WTC11 (cell line): Measurements from ENCODE around the gene SLC6A16. TPM values are rescaled to one million over a fixed set of nuclear protein-coding genes. Genes with fewer than 3 reads are reported as not detected.

Experiments
- ATAC-seq: fragments of 200-7000 bp; cut with Tn5 transposase; 2 replicates; pipeline ENCODE4 v1.10.0; 2021; ENCODE audit warnings: mild to moderate bottlenecking, moderate library complexity
- CTCF ChIA-PET: fragments of 300-600 bp; sonication (Branson Sonifier 250); formaldehyde crosslinking; loops from one replicate; lab custom pipeline; 2021; ENCODE audit warnings: antibody characterized with exemption; lab: Charles Lee
- POLR2A ChIA-PET: fragments of 350-600 bp; sonication (Branson Sonifier 250); formaldehyde crosslinking; loops from one replicate; lab custom pipeline; 2021; ENCODE audit warnings: antibody characterized with exemption; lab: Charles Lee
- DNase-seq: peaks from one replicate; pipeline ENCODE4 v3.0.0; 2021; ENCODE audit warnings: low spot score
- H3K27ac Mint-ChIP-seq: 2 replicates; pipeline ENCODE4 v1.8.0; 2021; ENCODE audit warnings: mixed read lengths
- H3K27me3 Mint-ChIP-seq: 2 replicates; pipeline ENCODE4 v1.8.0; 2021; ENCODE audit warnings: low read depth, mild to moderate bottlenecking, moderate library complexity, mixed read lengths
- H3K36me3 Mint-ChIP-seq: 2 replicates; pipeline ENCODE4 v1.8.0; 2021; ENCODE audit warnings: mixed read lengths
- H3K4me1 Mint-ChIP-seq: 2 replicates; pipeline ENCODE4 v1.8.0; 2022; ENCODE audit warnings: mixed read lengths
- H3K4me3 Mint-ChIP-seq: 2 replicates; pipeline ENCODE4 v1.8.0; 2021; ENCODE audit warnings: mild to moderate bottlenecking, moderate library complexity, mixed read lengths
- H3K9me3 Mint-ChIP-seq: 2 replicates; pipeline ENCODE4 v1.8.0; 2021; ENCODE audit warnings: mixed read lengths
- ATF1 ChIP-seq: sonication (generic); formaldehyde crosslinking; IDR thresholded peaks from 2 replicates; pipeline ENCODE4 v1.8.1; 2023; ENCODE audit warnings: mild to moderate bottlenecking, moderate library complexity, missing genetic modification reagents
- ETV6 ChIP-seq: sonication (generic); formaldehyde crosslinking; IDR thresholded peaks from 2 replicates; pipeline ENCODE4 v1.8.1; 2022; ENCODE audit warnings: mild to moderate bottlenecking, missing genetic modification reagents
- GTF2I ChIP-seq: fragments of 250-450 bp; sonication (Bioruptor Pico); conservative IDR thresholded peaks from 2 replicates; pipeline ENCODE4 v1.4.0; 2021; ENCODE audit warnings: mild to moderate bottlenecking
- MYBL2 ChIP-seq: sonication (generic); formaldehyde crosslinking; IDR thresholded peaks from 2 replicates; pipeline ENCODE4 v1.8.1; 2023; ENCODE audit warnings: mild to moderate bottlenecking, moderate library complexity, missing genetic modification reagents
- NR2C2 ChIP-seq: sonication (generic); formaldehyde crosslinking; IDR thresholded peaks from 2 replicates; pipeline ENCODE4 v1.8.0; 2022; ENCODE audit warnings: mild to moderate bottlenecking, missing genetic modification reagents
- PRRX2 ChIP-seq: fragments of 250-450 bp; sonication (Bioruptor Pico); IDR thresholded peaks from 2 replicates; pipeline ENCODE4 v1.8.0; 2021; ENCODE audit warnings: mild to moderate bottlenecking
- SP1 ChIP-seq: sonication (generic); formaldehyde crosslinking; conservative IDR thresholded peaks from 2 replicates; pipeline ENCODE4 v1.8.1; 2022; ENCODE audit warnings: missing genetic modification reagents
- TP53 ChIP-seq: sonication (generic); formaldehyde crosslinking; IDR thresholded peaks from 2 replicates; pipeline ENCODE4 v1.8.1; 2023; ENCODE audit warnings: mild to moderate bottlenecking, missing genetic modification reagents
- ZNF121 ChIP-seq: sonication (generic); formaldehyde crosslinking; IDR thresholded peaks from 2 replicates; pipeline ENCODE4 v1.8.0; 2023; ENCODE audit warnings: missing genetic modification reagents
- total RNA-seq: library from RNA; stranded (reverse); gene quantifications from 3 replicates; pipeline ENCODE4 v1.2.3, GENCODE V29; 2021
- TF ChIP-seq, protein P1 (sequence below): sonication (generic); formaldehyde crosslinking; IDR thresholded peaks from 2 replicates; pipeline ENCODE4 v1.8.0; 2022; ENCODE audit warnings: mild to moderate bottlenecking, missing genetic modification reagents
- TF ChIP-seq, protein P2 (sequence below): sonication (generic); formaldehyde crosslinking; IDR thresholded peaks from 2 replicates; pipeline ENCODE4 v1.8.1; 2023; ENCODE audit warnings: mild to moderate bottlenecking, missing genetic modification reagents
- TF ChIP-seq, protein P3 (sequence below): fragments of 250-450 bp; sonication (Bioruptor Pico); IDR thresholded peaks from 2 replicates; pipeline ENCODE4 v1.9.0; 2021; ENCODE audit warnings: mild to moderate bottlenecking
- TF ChIP-seq, protein P4 (sequence below): fragments of 250-450 bp; sonication (Bioruptor Pico); IDR thresholded peaks from 2 replicates; pipeline ENCODE4 v1.9.0; 2021; ENCODE audit warnings: mild to moderate bottlenecking, borderline replicate concordance
- TF ChIP-seq, protein P5 (sequence below): sonication (generic); formaldehyde crosslinking; IDR thresholded peaks from 2 replicates; pipeline ENCODE4 v1.8.0; 2022; ENCODE audit warnings: mild to moderate bottlenecking, missing genetic modification reagents
- TF ChIP-seq, protein P6 (sequence below): fragments of 250-450 bp; sonication (Bioruptor Pico); IDR thresholded peaks from 2 replicates; pipeline ENCODE4 v1.9.0; 2021; ENCODE audit warnings: moderate library complexity, mild to moderate bottlenecking, inconsistent platforms, borderline replicate concordance
- TF ChIP-seq, protein P7 (sequence below): sonication (generic); formaldehyde crosslinking; IDR thresholded peaks from 2 replicates; pipeline ENCODE4 v1.8.1; 2022; ENCODE audit warnings: low read depth, missing genetic modification reagents, borderline replicate concordance
- TF ChIP-seq, protein P8 (sequence below): fragments of 250-450 bp; sonication (Bioruptor Pico); IDR thresholded peaks from 2 replicates; pipeline ENCODE4 v1.8.0; 2021; ENCODE audit warnings: mild to moderate bottlenecking

The SLC6A16 gene
- total RNA-seq, 1 experiment from 2014 or later = 1.5 TPM

DNA sequence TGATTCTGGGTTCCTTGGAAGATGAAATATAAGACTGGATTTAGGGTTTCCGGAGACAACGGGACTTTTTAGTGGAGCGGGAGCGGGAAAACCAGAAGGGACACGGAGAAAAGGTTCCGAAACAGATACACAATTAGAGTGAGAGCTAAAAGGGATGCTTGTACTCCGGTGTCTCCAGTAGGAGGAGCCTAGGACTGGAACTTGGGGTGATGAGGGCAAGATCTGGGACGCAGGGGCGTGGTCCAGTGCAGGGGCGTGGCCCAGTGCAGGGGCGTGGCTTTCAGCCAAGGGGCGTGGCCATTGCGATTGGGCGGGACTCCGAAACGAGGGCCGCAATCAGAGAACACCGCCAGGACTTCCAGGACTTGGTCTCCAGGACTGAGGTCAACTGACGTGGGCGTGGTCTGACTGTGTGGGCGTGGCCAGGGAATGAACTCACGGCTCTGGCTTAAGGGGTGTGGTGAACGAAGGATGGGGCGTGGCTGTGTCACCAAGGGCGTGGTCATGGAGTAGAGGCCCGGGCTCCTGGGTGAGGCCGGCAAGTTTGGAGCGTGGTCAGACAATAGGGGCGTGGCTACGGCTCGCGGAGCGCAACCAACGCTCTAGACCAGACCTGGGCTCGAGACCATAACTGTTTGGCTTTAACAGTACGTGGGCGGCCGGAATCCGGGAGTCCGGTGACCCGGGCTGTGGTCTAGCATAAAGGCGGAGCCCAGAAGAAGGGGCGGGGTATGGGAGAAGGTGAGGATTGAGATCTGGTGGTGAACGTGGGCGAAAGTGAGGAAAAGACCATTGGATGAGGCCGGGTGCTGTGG lies 38.5 kb upstream of the SLC6A16 start, which contains the start of gene DKKL1:
TSS of gene DKKL1 (plus strand) at position 610 of the 815 bp plus-strand sequence. CDS start at position 732, 122 bp downstream.
- H3K9me3 Mint-ChIP-seq = no peaks in the 10 kb centered on the region
- H3K27me3 Mint-ChIP-seq = peaks cover 5% of the 10 kb centered on the region
- peaks cover 8% of the 10 kb centered on the region for H3K4me1 Mint-ChIP-seq
- peak; percentile 88 for ATAC-seq
- POLR2A ChIA-PET = interaction anchor here (0.7 to 1.6 kb wide), 4 partner anchors 54 to 88 kb away, joined by 3 to 5 read pairs (median 4); partner anchors contain the start of gene PIH1D1
- CTCF ChIA-PET = interaction anchor here (0.6 to 2.9 kb wide), 29 partner anchors 11 to 370 kb away, joined by 3 to 17 read pairs (median 4); partner anchors contain the start of genes ALDH16A1, GYS1, PIH1D1 and RUVBL2
- H3K4me3 Mint-ChIP-seq = no peak within 1 kb of the TSS
- TF ChIP-seq, protein P1, sequence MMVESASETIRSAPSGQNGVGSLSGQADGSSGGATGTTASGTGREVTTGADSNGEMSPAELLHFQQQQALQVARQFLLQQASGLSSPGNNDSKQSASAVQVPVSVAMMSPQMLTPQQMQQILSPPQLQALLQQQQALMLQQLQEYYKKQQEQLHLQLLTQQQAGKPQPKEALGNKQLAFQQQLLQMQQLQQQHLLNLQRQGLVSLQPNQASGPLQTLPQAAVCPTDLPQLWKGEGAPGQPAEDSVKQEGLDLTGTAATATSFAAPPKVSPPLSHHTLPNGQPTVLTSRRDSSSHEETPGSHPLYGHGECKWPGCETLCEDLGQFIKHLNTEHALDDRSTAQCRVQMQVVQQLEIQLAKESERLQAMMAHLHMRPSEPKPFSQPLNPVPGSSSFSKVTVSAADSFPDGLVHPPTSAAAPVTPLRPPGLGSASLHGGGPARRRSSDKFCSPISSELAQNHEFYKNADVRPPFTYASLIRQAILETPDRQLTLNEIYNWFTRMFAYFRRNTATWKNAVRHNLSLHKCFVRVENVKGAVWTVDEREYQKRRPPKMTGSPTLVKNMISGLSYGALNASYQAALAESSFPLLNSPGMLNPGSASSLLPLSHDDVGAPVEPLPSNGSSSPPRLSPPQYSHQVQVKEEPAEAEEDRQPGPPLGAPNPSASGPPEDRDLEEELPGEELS (CRISPR knock-in tag) = peak; percentile 39; the same call in 1 of the 2 replicates
- no peak for TF ChIP-seq GTF2I
- TF ChIP-seq, protein P2, sequence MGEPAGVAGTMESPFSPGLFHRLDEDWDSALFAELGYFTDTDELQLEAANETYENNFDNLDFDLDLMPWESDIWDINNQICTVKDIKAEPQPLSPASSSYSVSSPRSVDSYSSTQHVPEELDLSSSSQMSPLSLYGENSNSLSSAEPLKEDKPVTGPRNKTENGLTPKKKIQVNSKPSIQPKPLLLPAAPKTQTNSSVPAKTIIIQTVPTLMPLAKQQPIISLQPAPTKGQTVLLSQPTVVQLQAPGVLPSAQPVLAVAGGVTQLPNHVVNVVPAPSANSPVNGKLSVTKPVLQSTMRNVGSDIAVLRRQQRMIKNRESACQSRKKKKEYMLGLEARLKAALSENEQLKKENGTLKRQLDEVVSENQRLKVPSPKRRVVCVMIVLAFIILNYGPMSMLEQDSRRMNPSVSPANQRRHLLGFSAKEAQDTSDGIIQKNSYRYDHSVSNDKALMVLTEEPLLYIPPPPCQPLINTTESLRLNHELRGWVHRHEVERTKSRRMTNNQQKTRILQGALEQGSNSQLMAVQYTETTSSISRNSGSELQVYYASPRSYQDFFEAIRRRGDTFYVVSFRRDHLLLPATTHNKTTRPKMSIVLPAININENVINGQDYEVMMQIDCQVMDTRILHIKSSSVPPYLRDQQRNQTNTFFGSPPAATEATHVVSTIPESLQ (CRISPR knock-in tag) = no peak
- peak; percentile 97 for TF ChIP-seq SP1 (CRISPR knock-in tag)
- TF ChIP-seq, protein P3, sequence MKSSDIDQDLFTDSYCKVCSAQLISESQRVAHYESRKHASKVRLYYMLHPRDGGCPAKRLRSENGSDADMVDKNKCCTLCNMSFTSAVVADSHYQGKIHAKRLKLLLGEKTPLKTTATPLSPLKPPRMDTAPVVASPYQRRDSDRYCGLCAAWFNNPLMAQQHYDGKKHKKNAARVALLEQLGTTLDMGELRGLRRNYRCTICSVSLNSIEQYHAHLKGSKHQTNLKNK (CRISPR knock-in tag) = no peak
- TF ChIP-seq, protein P4, sequence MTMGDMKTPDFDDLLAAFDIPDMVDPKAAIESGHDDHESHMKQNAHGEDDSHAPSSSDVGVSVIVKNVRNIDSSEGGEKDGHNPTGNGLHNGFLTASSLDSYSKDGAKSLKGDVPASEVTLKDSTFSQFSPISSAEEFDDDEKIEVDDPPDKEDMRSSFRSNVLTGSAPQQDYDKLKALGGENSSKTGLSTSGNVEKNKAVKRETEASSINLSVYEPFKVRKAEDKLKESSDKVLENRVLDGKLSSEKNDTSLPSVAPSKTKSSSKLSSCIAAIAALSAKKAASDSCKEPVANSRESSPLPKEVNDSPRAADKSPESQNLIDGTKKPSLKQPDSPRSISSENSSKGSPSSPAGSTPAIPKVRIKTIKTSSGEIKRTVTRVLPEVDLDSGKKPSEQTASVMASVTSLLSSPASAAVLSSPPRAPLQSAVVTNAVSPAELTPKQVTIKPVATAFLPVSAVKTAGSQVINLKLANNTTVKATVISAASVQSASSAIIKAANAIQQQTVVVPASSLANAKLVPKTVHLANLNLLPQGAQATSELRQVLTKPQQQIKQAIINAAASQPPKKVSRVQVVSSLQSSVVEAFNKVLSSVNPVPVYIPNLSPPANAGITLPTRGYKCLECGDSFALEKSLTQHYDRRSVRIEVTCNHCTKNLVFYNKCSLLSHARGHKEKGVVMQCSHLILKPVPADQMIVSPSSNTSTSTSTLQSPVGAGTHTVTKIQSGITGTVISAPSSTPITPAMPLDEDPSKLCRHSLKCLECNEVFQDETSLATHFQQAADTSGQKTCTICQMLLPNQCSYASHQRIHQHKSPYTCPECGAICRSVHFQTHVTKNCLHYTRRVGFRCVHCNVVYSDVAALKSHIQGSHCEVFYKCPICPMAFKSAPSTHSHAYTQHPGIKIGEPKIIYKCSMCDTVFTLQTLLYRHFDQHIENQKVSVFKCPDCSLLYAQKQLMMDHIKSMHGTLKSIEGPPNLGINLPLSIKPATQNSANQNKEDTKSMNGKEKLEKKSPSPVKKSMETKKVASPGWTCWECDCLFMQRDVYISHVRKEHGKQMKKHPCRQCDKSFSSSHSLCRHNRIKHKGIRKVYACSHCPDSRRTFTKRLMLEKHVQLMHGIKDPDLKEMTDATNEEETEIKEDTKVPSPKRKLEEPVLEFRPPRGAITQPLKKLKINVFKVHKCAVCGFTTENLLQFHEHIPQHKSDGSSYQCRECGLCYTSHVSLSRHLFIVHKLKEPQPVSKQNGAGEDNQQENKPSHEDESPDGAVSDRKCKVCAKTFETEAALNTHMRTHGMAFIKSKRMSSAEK = no peak
- TF ChIP-seq TP53 (CRISPR knock-in tag) = no peak
- TF ChIP-seq, protein P5, sequence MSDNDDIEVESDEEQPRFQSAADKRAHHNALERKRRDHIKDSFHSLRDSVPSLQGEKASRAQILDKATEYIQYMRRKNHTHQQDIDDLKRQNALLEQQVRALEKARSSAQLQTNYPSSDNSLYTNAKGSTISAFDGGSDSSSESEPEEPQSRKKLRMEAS (CRISPR knock-in tag) = peak; percentile 71
- TF ChIP-seq, protein P6, sequence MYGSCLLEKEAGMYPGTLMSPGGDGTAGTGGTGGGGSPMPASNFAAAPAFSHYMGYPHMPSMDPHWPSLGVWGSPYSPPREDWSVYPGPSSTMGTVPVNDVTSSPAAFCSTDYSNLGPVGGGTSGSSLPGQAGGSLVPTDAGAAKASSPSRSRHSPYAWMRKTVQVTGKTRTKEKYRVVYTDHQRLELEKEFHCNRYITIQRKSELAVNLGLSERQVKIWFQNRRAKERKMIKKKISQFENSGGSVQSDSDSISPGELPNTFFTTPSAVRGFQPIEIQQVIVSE = no peak
- TF ChIP-seq ZNF121 (CRISPR knock-in tag) = no peak
- 0 out of 2 replicates have a peak, but pooled peaks have one; percentile 63 for TF ChIP-seq ETV6 (CRISPR knock-in tag)
- TF ChIP-seq NR2C2 = no peak
- TF ChIP-seq MYBL2 (CRISPR knock-in tag) = no peak
- no peak for TF ChIP-seq PRRX2 (CRISPR knock-in tag)
- TF ChIP-seq, protein P7, sequence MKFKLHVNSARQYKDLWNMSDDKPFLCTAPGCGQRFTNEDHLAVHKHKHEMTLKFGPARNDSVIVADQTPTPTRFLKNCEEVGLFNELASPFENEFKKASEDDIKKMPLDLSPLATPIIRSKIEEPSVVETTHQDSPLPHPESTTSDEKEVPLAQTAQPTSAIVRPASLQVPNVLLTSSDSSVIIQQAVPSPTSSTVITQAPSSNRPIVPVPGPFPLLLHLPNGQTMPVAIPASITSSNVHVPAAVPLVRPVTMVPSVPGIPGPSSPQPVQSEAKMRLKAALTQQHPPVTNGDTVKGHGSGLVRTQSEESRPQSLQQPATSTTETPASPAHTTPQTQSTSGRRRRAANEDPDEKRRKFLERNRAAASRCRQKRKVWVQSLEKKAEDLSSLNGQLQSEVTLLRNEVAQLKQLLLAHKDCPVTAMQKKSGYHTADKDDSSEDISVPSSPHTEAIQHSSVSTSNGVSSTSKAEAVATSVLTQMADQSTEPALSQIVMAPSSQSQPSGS (CRISPR knock-in tag) = no peak
- TF ChIP-seq, protein P8, sequence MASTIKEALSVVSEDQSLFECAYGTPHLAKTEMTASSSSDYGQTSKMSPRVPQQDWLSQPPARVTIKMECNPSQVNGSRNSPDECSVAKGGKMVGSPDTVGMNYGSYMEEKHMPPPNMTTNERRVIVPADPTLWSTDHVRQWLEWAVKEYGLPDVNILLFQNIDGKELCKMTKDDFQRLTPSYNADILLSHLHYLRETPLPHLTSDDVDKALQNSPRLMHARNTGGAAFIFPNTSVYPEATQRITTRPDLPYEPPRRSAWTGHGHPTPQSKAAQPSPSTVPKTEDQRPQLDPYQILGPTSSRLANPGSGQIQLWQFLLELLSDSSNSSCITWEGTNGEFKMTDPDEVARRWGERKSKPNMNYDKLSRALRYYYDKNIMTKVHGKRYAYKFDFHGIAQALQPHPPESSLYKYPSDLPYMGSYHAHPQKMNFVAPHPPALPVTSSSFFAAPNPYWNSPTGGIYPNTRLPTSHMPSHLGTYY (CRISPR knock-in tag) = no peak
- no peak for TF ChIP-seq ATF1 (CRISPR knock-in tag)
- peak; percentile 100 for DNase-seq
- H3K36me3 Mint-ChIP-seq = peaks cover 10% of the 10 kb centered on the region
- H3K27ac Mint-ChIP-seq = no peak within 1 kb of the TSS
